PC-3 (cell line): ENCODE results near the gene C11orf68. TPM values are rescaled to one million over a fixed set of nuclear protein-coding genes. Genes with fewer than 3 reads are reported as not detected.
"Not testable (repeated sequence)": the region's sequence is repeated elsewhere in the genome, so short reads cannot be mapped to it uniquely, and the experiment has no call there.

ENCODE experiments used
- ATAC-seq: fragments of 200-7000 bp; cut with Tn5 transposase; 2 replicates; pipeline ENCODE4 v1.9.1; 2020; ENCODE audit warnings: mild to moderate bottlenecking, moderate library complexity
- BruUV-seq: library from RNA; stranded (reverse); fragments of 400-500 nt; replicated peaks from 2 replicates; lab custom pipeline; 2021; lab: Mats Ljungman, UMichigan
- CTCF ChIA-PET: fragments of 300-600 bp; sonication (Branson Sonifier 250); formaldehyde crosslinking; loops from one replicate; lab custom pipeline; 2022; ENCODE audit warnings: antibody characterized with exemption; lab: Charles Lee
- POLR2A ChIA-PET: fragments of 300-600 bp; sonication (Branson Sonifier 250); formaldehyde crosslinking; loops from one replicate; lab custom pipeline; 2022; ENCODE audit warnings: antibody characterized with exemption; ENCODE audit not compliant: unreplicated experiment; lab: Charles Lee
- DNase-seq: peaks from one replicate; pipeline ENCODE4 v3.0.0-alpha.2; 2015
- H2AFZ ChIP-seq: fragments of 300-600 bp; sonication (generic); 2 replicates; pipeline ENCODE4 v1.6.0; 2016; ENCODE audit warnings: antibody characterized with exemption, low read length
- H3F3A ChIP-seq: fragments of 300-600 bp; sonication (generic); one replicate; pipeline ENCODE4 v1.6.0; 2017; ENCODE audit warnings: antibody characterized with exemption, low read length, control low read depth, mild to moderate bottlenecking; ENCODE audit not compliant: unreplicated experiment
- H3K27ac ChIP-seq: fragments of 300-600 bp; sonication (generic); 2 replicates; pipeline ENCODE4 v1.5.1; 2016; ENCODE audit warnings: mild to moderate bottlenecking, low read length
- H3K27me3 ChIP-seq: fragments of 300-600 bp; sonication (generic); 2 replicates; pipeline ENCODE4 v1.6.1; 2016; ENCODE audit warnings: low read length, mixed read lengths
- H3K36me3 ChIP-seq: fragments of 300-600 bp; sonication (generic); 2 replicates; pipeline ENCODE4 v1.6.1; 2016; ENCODE audit warnings: low read depth, mixed run types, low read length, mixed read lengths
- H3K4me1 ChIP-seq: fragments of 300-600 bp; sonication (generic); 2 replicates; pipeline ENCODE4 v1.5.1; 2016; ENCODE audit warnings: low read length; ENCODE audit not compliant: insufficient read depth
- H3K4me2 ChIP-seq: fragments of 300-600 bp; sonication (generic); 2 replicates; pipeline ENCODE4 v1.6.0; 2016; ENCODE audit warnings: low read length
- H3K4me3 ChIP-seq: fragments of 300-600 bp; sonication (generic); 2 replicates; pipeline ENCODE4 v1.5.1; 2016; ENCODE audit warnings: mild to moderate bottlenecking, low read length, mixed read lengths
- H3K79me2 ChIP-seq: fragments of 300-600 bp; sonication (generic); 2 replicates; pipeline ENCODE4 v1.6.1; 2017; ENCODE audit warnings: low read length, mixed read lengths
- H3K9ac ChIP-seq: fragments of 300-600 bp; sonication (generic); 2 replicates; pipeline ENCODE4 v1.6.0; 2016; ENCODE audit warnings: mild to moderate bottlenecking, low read length
- H3K9me2 ChIP-seq: fragments of 300-600 bp; sonication (generic); replicated peaks from 2 replicates; pipeline ENCODE4 v1.6.1; 2016; ENCODE audit warnings: mixed run types, low read length, mixed read lengths
- H3K9me3 ChIP-seq: fragments of 300-600 bp; sonication (generic); 2 replicates; pipeline ENCODE4 v1.6.1; 2016; ENCODE audit warnings: low read length, mixed read lengths
- H4K20me1 ChIP-seq: fragments of 300-600 bp; sonication (generic); 2 replicates; pipeline ENCODE4 v1.6.1; 2016; ENCODE audit warnings: low read length, mixed read lengths
- EZH2 ChIP-seq: fragments of 300-600 bp; sonication (generic); IDR thresholded peaks from one replicate; pipeline ENCODE4 v1.6.1; 2017; ENCODE audit warnings: antibody characterized with exemption, mild to moderate bottlenecking, low read length; ENCODE audit not compliant: unreplicated experiment
- EZH2phosphoT487 ChIP-seq: fragments of 300-600 bp; sonication (generic); IDR thresholded peaks from 2 replicates; pipeline ENCODE4 v1.6.1; 2018; ENCODE audit warnings: mild to moderate bottlenecking, antibody characterized with exemption, low read length, borderline replicate concordance
- intact Hi-C: fragments of 100-400 bp; cut with micrococcal nuclease; formaldehyde crosslinking; loops from 2 replicates; pipeline ENCODE4 v1.9.0; 2023
- total RNA-seq: library from RNA; depleted of rRNA; stranded (reverse); fragments of >200 nt; gene quantifications from 2 replicates; pipeline ENCODE4 v1.2.3, GENCODE V29; 2014
- TF ChIP-seq, protein P1 (sequence below): fragments of 300-600 bp; sonication (generic); conservative IDR thresholded peaks from 2 replicates; pipeline ENCODE4 v1.5.1; 2017; ENCODE audit warnings: antibody characterized with exemption, low read depth, mild to moderate bottlenecking, low read length

C11orf68 gene
- total RNA-seq, 1 experiment from 2014 or later, result 61.3 TPM

- no peak for ATAC-seq
- H3K9me2 ChIP-seq, result no peaks in the 10 kb centered on the region
- H3K27ac ChIP-seq, result no peak overlapping the region
- no peaks in the 10 kb centered on the region for H4K20me1 ChIP-seq
- DNase-seq, result no peak
- H3K79me2 ChIP-seq, result no peaks in the 10 kb centered on the region
- no peaks in the 10 kb centered on the region for H3K9me3 ChIP-seq
- TF ChIP-seq EZH2 (no peak), EZH2phosphoT487 (no peak)
- TF ChIP-seq, protein P1, sequence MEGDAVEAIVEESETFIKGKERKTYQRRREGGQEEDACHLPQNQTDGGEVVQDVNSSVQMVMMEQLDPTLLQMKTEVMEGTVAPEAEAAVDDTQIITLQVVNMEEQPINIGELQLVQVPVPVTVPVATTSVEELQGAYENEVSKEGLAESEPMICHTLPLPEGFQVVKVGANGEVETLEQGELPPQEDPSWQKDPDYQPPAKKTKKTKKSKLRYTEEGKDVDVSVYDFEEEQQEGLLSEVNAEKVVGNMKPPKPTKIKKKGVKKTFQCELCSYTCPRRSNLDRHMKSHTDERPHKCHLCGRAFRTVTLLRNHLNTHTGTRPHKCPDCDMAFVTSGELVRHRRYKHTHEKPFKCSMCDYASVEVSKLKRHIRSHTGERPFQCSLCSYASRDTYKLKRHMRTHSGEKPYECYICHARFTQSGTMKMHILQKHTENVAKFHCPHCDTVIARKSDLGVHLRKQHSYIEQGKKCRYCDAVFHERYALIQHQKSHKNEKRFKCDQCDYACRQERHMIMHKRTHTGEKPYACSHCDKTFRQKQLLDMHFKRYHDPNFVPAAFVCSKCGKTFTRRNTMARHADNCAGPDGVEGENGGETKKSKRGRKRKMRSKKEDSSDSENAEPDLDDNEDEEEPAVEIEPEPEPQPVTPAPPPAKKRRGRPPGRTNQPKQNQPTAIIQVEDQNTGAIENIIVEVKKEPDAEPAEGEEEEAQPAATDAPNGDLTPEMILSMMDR, result no peak
- intact Hi-C loops, result no loop called here
- ChIA-PET POLR2A (no interaction called here), CTCF (interaction anchor here (0.7 kb wide), 1 partner anchor 28 kb away, joined by 5 read pairs; no protein-coding TSS in a partner anchor)
- H3K4me1 ChIP-seq, result no peaks in the 10 kb centered on the region
- H3K36me3 ChIP-seq, result no peaks in the 10 kb centered on the region
- H3K9ac ChIP-seq, result no peak overlapping the region
- no peaks in the 10 kb centered on the region for H3F3A ChIP-seq
- H3K4me2 ChIP-seq, result no peak overlapping the region
- no peak overlapping the region for H3K4me3 ChIP-seq
- no TSS peak for BruUV-seq
- H3K27me3 ChIP-seq, result no peaks in the 10 kb centered on the region
- H2AFZ ChIP-seq, result no peak overlapping the region
Observed at GRCh38 chr11:65953471-65953870, 34.6 kb upstream of the C11orf68 start.

GRCh38 chr11:65952052-65952521, 33.2 kb upstream of the C11orf68 start:
- POLR2A ChIA-PET, result no interaction called here

GRCh38 chr11:65951641-65952040, 32.8 kb upstream of the C11orf68 start:
- H3K4me2 ChIP-seq, intact Hi-C loops, POLR2A ChIA-PET, H4K20me1 ChIP-seq, H3K27me3 ChIP-seq, ATAC-seq, H3K9me2 ChIP-seq, H3K27ac ChIP-seq, DNase-seq, H3F3A ChIP-seq, H3K9me3 ChIP-seq, H2AFZ ChIP-seq, H3K4me1 ChIP-seq, BruUV-seq, H3K4me3 ChIP-seq, H3K36me3 ChIP-seq, H3K9ac ChIP-seq, H3K79me2 ChIP-seq: not testable (repeated sequence)
- CTCF ChIA-PET, result interaction anchor here (0.5 kb wide), 1 partner anchor 90 kb away, joined by 5 read pairs; no protein-coding TSS in a partner anchor

More at GRCh38 chr11:65952052-65952521, 33.2 kb upstream of the C11orf68 start:
- Histone ChIP-seq H4K20me1 (no peaks in the 10 kb centered on the region), H3K36me3 (no peaks in the 10 kb centered on the region), H3K4me2 (no peak overlapping the region), H3K27ac (no peak overlapping the region), H3K4me3 (no peak overlapping the region), H3K27me3 (no peaks in the 10 kb centered on the region), H3F3A (no peaks in the 10 kb centered on the region), H3K4me1 (no peaks in the 10 kb centered on the region), H3K9me2 (no peaks in the 10 kb centered on the region), H3K9ac (no peak overlapping the region), H3K79me2 (no peaks in the 10 kb centered on the region), H2AFZ (no peak overlapping the region), H3K9me3 (no peaks in the 10 kb centered on the region)
- intact Hi-C loops, result no loop called here
- no peak for ATAC-seq
- CTCF ChIA-PET, result interaction anchor here (0.5 kb wide), 1 partner anchor 91 kb away, joined by 5 read pairs; no protein-coding TSS in a partner anchor
- BruUV-seq, result no TSS peak
- TF ChIP-seq EZH2, result no peak
- no peak for TF ChIP-seq EZH2phosphoT487
- TF ChIP-seq, protein P1, result no peak
- DNase-seq, result no peak

DNA sequence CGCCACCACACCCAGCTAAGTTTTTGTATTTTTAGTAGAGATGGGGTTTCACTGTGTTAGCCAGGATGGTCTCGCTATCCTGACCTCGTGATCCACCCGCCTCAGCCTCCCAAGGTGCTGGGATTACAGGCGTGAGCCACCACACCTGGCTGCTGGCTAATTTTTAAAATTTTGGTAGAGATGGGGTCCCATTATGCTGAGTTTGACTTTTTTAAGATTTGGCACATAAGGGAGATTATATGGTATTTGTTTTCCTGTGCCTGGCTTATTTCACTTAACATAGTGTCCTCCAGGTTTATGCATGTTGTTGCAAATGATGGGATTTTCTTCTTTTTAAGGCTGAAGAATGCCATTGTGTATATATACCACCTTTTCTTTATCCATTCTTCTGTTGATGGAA, 31.8 kb upstream of the C11orf68 start:
- intact Hi-C loops, ATAC-seq, CTCF ChIA-PET, H3K4me1 ChIP-seq, H4K20me1 ChIP-seq, H3K9ac ChIP-seq, H3F3A ChIP-seq, H3K4me2 ChIP-seq, H2AFZ ChIP-seq, H3K27me3 ChIP-seq, H3K4me3 ChIP-seq, BruUV-seq, POLR2A ChIA-PET, H3K36me3 ChIP-seq, H3K9me2 ChIP-seq, DNase-seq, H3K79me2 ChIP-seq, H3K27ac ChIP-seq, H3K9me3 ChIP-seq: not testable (repeated sequence)
